Colon (tissue), 2 donors: Measurements from ENCODE around the gene AGTPBP1.

Source experiments
- FAIRE-seq: peaks from 2 replicates; lab custom pipeline; 2012; peaks lifted over from hg19 to GRCh38; lab: Jason Lieb, UNC
- donor health status: control.
- donor health status: control.

The AGTPBP1 gene

DNA sequence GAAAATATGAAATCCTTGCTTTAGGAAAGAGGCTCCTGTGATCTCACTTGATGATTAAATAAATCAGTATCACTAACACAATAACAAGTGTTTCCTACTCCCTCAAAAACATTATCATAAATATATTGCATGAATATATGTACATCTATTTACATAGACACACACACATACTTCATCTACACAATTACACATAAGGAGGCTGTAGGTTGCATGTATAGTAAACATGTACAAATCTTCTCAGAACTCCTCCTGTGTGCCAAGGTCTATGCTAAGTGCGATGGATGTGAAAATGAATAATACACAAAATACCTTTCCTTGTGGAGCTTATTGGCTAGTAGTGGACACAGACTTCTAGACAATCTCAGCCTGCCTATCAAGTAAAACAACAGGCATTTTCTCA, 239.9 kb downstream of the AGTPBP1 start:
- no peak for FAIRE-seq

GRCh38 chr9:85501456-85501855, 240.3 kb downstream of the AGTPBP1 start:
- FAIRE-seq, result no peak
